ENCODE results near the gene TANC1. TPM values are rescaled to one million over a fixed set of nuclear protein-coding genes. Genes with fewer than 3 reads are reported as not detected.

The TANC1 gene
- polyA plus RNA-seq, 10 donors, result 13.8 to 30.1 (median 22.7) TPM

DNA sequence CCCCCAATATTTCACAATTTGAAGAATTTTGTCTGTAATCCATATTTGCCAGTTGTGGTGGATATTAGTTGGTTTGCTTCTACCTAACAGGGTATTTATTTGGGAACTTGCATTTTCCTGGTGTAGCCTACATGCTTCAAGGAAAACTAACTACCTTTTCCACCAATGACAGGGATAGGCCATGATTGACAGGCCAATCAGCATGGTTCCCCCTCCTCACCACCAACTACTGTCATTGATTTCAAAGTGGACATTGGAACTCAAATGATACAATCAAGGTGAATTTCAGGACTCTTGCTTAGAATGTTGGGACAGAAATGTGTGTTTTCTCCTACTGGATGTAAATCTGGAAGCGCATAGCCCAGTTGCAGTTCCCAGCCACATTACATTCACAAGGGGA, 10.1 kb upstream of the TANC1 start:
- DNase-seq, result no peak

DNA sequence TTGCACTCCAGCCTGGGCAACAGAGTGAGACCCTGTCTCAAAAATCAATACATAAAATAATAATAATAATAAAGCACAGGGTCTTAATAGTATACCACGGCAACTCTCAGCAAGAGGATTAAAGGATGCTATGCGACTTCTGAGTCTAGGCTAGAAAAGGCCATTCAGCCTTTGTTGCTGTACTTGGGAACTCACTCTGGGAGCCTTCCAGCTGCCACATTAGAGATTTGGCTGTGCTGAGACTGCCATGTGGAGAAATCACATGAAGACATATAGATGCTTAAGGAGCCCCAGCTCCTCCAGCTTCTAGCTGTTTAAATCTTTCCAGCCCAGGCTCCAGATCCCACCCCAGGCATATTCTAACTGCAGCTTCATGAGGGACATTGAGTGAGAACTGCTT, 8.2 kb upstream of the TANC1 start:
- DNase-seq, result no peak

DNA sequence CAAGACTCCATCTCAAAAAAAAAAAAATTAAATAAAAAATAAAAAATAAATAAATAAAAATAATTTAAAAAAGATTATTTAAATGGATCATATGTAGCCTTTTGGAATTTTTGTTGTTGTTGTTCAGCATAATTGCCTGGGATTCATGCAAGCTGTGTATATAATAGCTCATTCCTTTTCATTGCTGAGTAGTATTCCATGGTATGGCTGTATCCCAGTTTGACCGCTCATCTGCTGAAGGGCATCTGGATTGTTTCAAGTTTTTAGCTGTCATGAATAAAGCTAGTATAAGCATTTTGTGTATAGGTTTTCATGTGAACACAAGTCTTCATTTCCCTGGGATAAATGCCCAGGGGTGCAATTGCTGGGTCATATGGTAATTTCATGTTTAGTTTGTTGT, 6.4 kb upstream of the TANC1 start:
- DNase-seq, result no peak

- no peak for DNase-seq
These were observed 5.4 kb upstream of the TANC1 start for GRCh38 chr2:158963071-158963470.

DNA sequence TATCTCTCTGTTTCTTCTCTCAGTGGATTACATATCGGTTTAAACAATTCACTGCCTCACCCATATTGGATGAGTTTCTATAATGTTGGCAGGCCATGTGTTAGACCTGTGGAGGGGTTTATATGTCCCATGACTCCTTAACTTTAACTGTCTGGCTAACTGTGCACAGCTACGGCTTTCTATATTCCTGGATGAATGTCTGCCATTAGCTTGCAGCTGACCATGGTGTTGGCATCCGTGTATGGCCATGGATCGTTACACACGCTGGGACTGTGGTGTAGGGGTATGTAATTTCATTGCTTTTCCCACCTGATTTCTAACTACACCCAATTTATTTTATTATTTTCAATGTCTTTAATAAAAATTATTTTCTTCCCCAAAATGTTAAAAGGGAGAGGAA, 3.3 kb upstream of the TANC1 start:
- DNase-seq, result peak in 1 of 3 donors; percentile 37

GRCh38 chr2:158965641-158966040, 2.8 kb upstream of the TANC1 start:
- DNase-seq, result peak in 1 of 3 donors; percentile 74

GRCh38 chr2:158966312-158966711, 2.1 kb upstream of the TANC1 start:
- no peak for DNase-seq

- DNase-seq, result no peak
These were observed 1.2 kb upstream of the TANC1 start for GRCh38 chr2:158967114-158967730.

DNA sequence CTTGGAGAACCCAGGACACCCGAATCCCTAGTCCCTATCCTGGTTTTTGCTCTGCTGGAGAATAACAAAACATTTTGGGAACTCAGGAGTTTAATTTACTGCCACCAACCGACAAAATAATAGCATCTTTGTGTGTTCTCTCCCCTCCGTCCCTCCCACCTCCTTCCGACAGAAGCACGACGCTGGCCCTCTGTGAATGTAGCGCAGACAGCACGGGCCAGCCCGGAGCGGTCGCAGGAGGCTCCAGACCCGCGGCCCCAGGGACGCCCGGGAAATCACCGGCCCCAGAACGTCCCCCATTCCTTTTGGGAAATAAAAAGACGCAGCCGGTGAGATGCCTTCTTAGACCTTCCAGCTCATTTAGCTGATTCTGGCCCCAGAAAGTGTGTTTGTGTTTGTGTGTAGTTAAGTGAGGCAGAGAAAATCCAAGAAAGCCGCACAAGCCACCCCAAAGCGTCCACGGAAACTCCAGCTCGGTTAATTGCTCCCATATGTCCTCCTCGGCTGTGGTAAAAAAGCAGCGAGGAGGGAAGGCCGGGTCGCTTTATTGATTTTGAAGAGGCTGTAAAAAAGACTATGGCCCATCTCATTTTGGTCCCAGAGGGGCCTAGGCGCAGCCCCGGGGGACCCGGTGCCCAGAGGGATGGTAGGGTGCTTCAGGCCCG, 577 bp upstream of the TANC1 start:
- peak; percentile 55 to 86 (median 68) for DNase-seq

DNA sequence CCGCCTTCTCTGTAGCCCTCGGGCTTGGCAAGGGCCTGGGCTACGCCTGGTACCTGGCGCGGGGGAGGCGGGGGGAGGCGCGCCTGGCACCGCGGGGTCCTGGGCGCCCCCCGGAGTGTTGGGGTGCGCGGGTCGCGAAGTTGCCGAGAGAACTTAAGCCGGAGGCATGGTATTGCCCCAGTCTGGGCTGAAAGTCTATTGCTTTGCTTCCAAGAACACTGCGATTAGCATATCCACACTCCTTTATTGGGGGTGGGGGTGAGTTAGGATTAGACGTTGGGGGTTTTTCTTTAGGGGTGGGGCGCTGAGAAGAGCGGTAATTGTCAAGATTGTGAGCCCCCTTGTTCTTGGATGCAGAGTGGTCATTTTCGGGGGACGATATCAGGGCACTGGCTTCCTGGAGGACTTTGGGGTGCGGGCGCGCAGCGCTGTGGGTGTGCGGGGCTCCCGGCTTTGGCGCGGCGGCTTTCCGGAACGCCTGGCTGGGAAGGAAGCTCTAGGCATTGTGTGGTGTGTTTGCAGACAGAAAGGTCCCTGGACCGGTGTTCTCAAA, 798 bp downstream of the TANC1 start:
- peak in 1 of 3 donors; percentile 62 for DNase-seq

- peak in 1 of 3 donors; percentile 70 for DNase-seq
These were observed 1.3 kb downstream of the TANC1 start for GRCh38 chr2:158969715-158970240.

GRCh38 chr2:158970241-158970751, 1.9 kb downstream of the TANC1 start:
- peak in 1 of 3 donors; percentile 39 for DNase-seq

- no peak for DNase-seq
These were observed 4.9 kb downstream of the TANC1 start for GRCh38 chr2:158973116-158973956.

DNA sequence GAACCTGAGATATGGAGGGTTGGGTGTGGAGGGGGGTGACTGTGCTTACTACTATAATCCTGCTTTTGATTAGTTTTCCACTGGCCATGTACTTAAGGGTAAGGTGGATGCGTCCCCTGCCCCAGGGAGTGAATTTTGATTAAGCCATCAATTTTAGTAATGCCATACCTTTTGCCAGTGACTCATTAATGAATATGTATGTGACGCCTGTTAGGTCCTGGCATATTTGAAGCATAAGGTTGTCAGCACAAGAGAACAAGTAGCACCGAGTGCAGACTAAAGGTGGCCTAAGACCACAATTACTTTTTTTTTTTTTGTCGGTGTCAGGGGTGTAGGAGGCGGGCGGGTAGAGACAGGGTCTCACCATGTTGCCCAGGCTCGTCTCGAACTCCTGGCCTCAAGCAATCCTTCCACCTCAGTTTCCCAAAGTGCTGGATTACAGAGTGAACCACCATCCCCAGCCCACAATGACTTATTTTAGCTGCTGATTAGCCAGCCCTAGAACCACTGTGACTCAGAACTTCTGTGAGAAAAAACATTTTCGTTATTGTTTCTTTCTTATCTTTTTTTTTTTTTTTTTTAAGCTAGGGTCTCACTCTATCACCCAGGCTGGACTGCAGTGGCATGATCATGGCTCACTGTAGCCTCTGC, 7.0 kb downstream of the TANC1 start:
- DNase-seq, result no peak

- no peak for DNase-seq
These were observed 11.3 kb downstream of the TANC1 start for GRCh38 chr2:158979772-158980171.

- DNase-seq, result no peak
These were observed 16.2 kb downstream of the TANC1 start for GRCh38 chr2:158984604-158985135.

DNA sequence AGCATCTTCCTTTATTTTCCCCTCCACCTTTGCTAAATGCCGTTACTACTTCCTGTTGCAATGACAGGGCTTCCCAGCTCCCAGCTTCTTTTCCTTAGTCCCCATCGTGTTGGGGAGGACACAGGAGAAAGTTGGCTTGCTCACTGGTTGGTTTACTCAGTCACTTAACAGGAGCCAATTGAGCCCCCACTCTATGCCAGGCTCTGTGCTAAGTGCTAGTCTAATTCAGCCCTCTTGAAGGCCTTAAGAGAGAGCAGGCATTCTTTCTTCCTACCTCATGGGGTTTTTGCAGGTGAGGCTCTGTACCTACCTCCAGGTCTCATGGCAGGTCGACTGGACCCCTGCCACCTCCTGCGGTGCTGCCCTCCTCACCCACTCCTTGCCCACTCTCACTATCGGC, 20.1 kb downstream of the TANC1 start:
- DNase-seq, result no peak

GRCh38 chr2:158989165-158989564, 20.7 kb downstream of the TANC1 start:
- no peak for DNase-seq

- peak in 1 of 3 donors; percentile 88 for DNase-seq
These were observed 22.2 kb downstream of the TANC1 start for GRCh38 chr2:158990397-158991214.

DNA sequence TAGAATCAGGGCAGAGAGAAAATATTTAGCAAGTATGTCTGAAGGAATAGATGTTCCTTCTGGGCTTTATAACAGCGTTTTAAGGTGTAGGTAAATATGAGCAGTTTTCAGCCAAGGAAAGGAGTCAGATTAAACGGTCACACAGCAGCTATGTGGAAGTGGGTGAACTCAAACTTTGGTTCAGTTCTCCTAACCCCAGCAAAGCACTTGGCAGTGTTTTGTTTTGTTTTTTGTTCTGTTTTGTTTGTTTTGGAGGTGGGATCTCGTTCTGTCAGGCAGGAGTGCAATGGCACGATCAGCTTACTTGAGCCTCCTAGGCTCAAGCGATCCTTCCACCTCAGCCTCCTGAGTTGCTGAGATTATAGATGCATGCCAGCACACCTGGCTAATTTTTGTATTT, 24.6 kb downstream of the TANC1 start:
- no peak for DNase-seq
